ENCODE results near the gene ASPN.
"Not testable (repeated sequence)": the region's sequence is repeated elsewhere in the genome, so short reads cannot be mapped to it uniquely, and the experiment has no call there.

ASPN gene

GRCh38 chr9:92467041-92467440 lies 15.3 kb downstream of the ASPN start:
- DNase-seq = no peak

GRCh38 chr9:92463984-92464383 lies 18.3 kb downstream of the ASPN start:
- no peak for DNase-seq

- DNase-seq = no peak
Measured at GRCh38 chr9:92463387-92463786, 18.9 kb downstream of the ASPN start.

- DNase-seq = no peak
Measured at GRCh38 chr9:92457576-92457975, 24.7 kb downstream of the ASPN start.

GRCh38 chr9:92455217-92455616 lies 27.1 kb downstream of the ASPN start:
- DNase-seq = no peak

GRCh38 chr9:92446536-92446935 lies 35.8 kb downstream of the ASPN start:
- no peak for DNase-seq

GRCh38 chr9:92444841-92445240 lies 37.5 kb downstream of the ASPN start:
- DNase-seq = no peak

GRCh38 chr9:92440751-92441046 lies 41.6 kb downstream of the ASPN start:
- DNase-seq = no peak

GRCh38 chr9:92439921-92440750 lies 42.2 kb downstream of the ASPN start:
- DNase-seq = no peak

- DNase-seq = no peak
Measured at GRCh38 chr9:92438900-92439526, 43.3 kb downstream of the ASPN start.

GRCh38 chr9:92435263-92435662 lies 47.0 kb downstream of the ASPN start:
- no peak for DNase-seq

- DNase-seq = no peak
Measured at GRCh38 chr9:92432972-92433548, 49.2 kb downstream of the ASPN start.

GRCh38 chr9:92432350-92432749 lies 50.0 kb downstream of the ASPN start:
- no peak for DNase-seq

GRCh38 chr9:92429836-92430235 lies 52.5 kb downstream of the ASPN start:
- DNase-seq = no peak

- DNase-seq = no peak
Measured at GRCh38 chr9:92426501-92427145, 55.7 kb downstream of the ASPN start.

GRCh38 chr9:92425474-92425873 lies 56.8 kb downstream of the ASPN start:
- no peak for DNase-seq

- no peak for DNase-seq
Measured at GRCh38 chr9:92424340-92424739, 58.0 kb downstream of the ASPN start, which contains the start of gene OMD. Gene OMD (minus strand): TSS chr9:92424471. CDS start chr9:92417558, 6,913 bp downstream.

GRCh38 chr9:92423612-92424011 lies 58.7 kb downstream of the ASPN start:
- no peak for DNase-seq

- DNase-seq = no peak
Measured at GRCh38 chr9:92422611-92423338, 59.5 kb downstream of the ASPN start.

- DNase-seq = no peak
Measured at GRCh38 chr9:92414566-92414965, 67.7 kb downstream of the ASPN start.

GRCh38 chr9:92411157-92411556 lies 71.1 kb downstream of the ASPN start:
- DNase-seq = not testable (repeated sequence)

GRCh38 chr9:92408747-92409478 lies 73.4 kb downstream of the ASPN start:
- DNase-seq = no peak

All from NCI-H187 treated with DMSO at 0.1 percent for 48 hours (cell line).